ENCODE measurements around the gene C16orf92. TPM values are rescaled to one million over a fixed set of nuclear protein-coding genes. Genes with fewer than 3 reads are reported as not detected.
"Not testable (repeated sequence)": the region's sequence is repeated elsewhere in the genome, so short reads cannot be mapped to it uniquely, and the experiment has no call there.

C16orf92 gene
- total RNA-seq, 1 donor from 2014 or later = not detected

GRCh38 chr16:30023586-30023985 is 588 bp downstream of the C16orf92 start:
- no peak for DNase-seq (ENCODE audit: extremely low read depth, low read depth, low spot score)

- DNase-seq (ENCODE audit: extremely low read depth, low read depth, low spot score) = no peak
Measured at GRCh38 chr16:30024451-30024850, 1.5 kb downstream of the C16orf92 start.

GRCh38 chr16:30025156-30025555 is 2.2 kb downstream of the C16orf92 start:
- no peak for DNase-seq (ENCODE audit: extremely low read depth, low read depth, low spot score)

GRCh38 chr16:30025574-30025973 is 2.6 kb downstream of the C16orf92 start:
- DNase-seq (ENCODE audit: extremely low read depth, low read depth, low spot score) = no peak

GRCh38 chr16:30026449-30026848 is 3.5 kb downstream of the C16orf92 start:
- no peak for DNase-seq (ENCODE audit: extremely low read depth, low read depth, low spot score)

- DNase-seq (ENCODE audit: extremely low read depth, low read depth, low spot score) = no peak
Measured at GRCh38 chr16:30027588-30028437, 4.8 kb downstream of the C16orf92 start.

GRCh38 chr16:30028438-30029076 is 5.6 kb downstream of the C16orf92 start:
- DNase-seq (ENCODE audit: extremely low read depth, low read depth, low spot score) = no peak

- DNase-seq (ENCODE audit: extremely low read depth, low read depth, low spot score) = no peak
Measured at GRCh38 chr16:30030011-30030685, 7.2 kb downstream of the C16orf92 start.

GRCh38 chr16:30030841-30031413 is 7.9 kb downstream of the C16orf92 start, which contains the start of gene TLCD3B:
TLCD3B (minus strand) TSS chr16:30031271; CDS start chr16:30030527, 744 bp downstream.
- DNase-seq (ENCODE audit: extremely low read depth, low read depth, low spot score) = no peak

- no peak for DNase-seq (ENCODE audit: extremely low read depth, low read depth, low spot score)
Measured at GRCh38 chr16:30031477-30031918, 8.5 kb downstream of the C16orf92 start.

GRCh38 chr16:30032083-30032819 is 9.3 kb downstream of the C16orf92 start:
- no peak for DNase-seq (ENCODE audit: extremely low read depth, low read depth, low spot score)

GRCh38 chr16:30033270-30033669 is 10.3 kb downstream of the C16orf92 start:
- no peak for DNase-seq (ENCODE audit: extremely low read depth, low read depth, low spot score)

GRCh38 chr16:30040221-30040620 is 17.2 kb downstream of the C16orf92 start:
- no peak for DNase-seq (ENCODE audit: extremely low read depth, low read depth, low spot score)

- not testable (repeated sequence) for DNase-seq (ENCODE audit: extremely low read depth, low read depth, low spot score)
Measured at GRCh38 chr16:30040690-30041089, 17.7 kb downstream of the C16orf92 start.

GRCh38 chr16:30041841-30042240 is 18.8 kb downstream of the C16orf92 start:
- no peak for DNase-seq (ENCODE audit: extremely low read depth, low read depth, low spot score)

- DNase-seq (ENCODE audit: extremely low read depth, low read depth, low spot score) = no peak
Measured at GRCh38 chr16:30046178-30046577, 23.2 kb downstream of the C16orf92 start.

- no peak for DNase-seq (ENCODE audit: extremely low read depth, low read depth, low spot score)
Measured at GRCh38 chr16:30046588-30046987, 23.6 kb downstream of the C16orf92 start.

- no peak for DNase-seq (ENCODE audit: extremely low read depth, low read depth, low spot score)
Measured at GRCh38 chr16:30049871-30050270, 26.9 kb downstream of the C16orf92 start.

- peak; percentile 54 for DNase-seq (ENCODE audit: extremely low read depth, low read depth, low spot score)
Measured at GRCh38 chr16:30051518-30051917, 28.5 kb downstream of the C16orf92 start.

- no peak for DNase-seq (ENCODE audit: extremely low read depth, low read depth, low spot score)
Measured at GRCh38 chr16:30052671-30053372, 29.8 kb downstream of the C16orf92 start.
